Esophagus mucosa (tissue), 1 donor: ENCODE measurements around the gene VSIG1. TPM values are rescaled to one million over a fixed set of nuclear protein-coding genes. Genes with fewer than 3 reads are reported as not detected.

ENCODE experiments used
- ATAC-seq: fragments of 200-7000 bp; cut with Tn5 transposase; one replicate; pipeline ENCODE4 v1.9.1; 2020
- total RNA-seq: library from RNA; stranded (reverse); gene quantifications from one replicate; pipeline ENCODE4 v1.2.4, GENCODE V29; 2023
- donor health status: DM: yes; HTN: yes; CAD: no.

Gene VSIG1
- total RNA-seq, 1 donor from 2014 or later: 0.48 TPM

DNA sequence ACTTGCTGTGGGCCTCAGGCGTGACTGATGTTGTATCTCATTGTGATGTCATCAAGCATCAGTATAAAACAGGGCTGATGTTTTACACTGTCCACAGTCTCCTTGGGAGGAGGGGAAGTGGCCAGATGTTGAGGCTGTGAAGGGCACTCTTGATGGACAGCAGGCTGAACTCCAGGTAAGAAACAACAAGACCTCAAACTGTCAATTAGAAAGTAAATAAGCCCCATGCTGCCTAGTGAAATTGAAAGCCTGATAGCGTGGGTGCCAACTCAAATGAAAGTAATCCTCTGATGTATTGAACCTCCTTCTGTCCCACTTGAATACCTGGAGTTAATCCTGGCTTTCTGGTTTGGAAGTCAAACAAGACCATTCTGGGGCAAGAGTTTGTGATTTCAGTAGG lies 19.7 kb downstream of the VSIG1 start:
- no peak for ATAC-seq

DNA sequence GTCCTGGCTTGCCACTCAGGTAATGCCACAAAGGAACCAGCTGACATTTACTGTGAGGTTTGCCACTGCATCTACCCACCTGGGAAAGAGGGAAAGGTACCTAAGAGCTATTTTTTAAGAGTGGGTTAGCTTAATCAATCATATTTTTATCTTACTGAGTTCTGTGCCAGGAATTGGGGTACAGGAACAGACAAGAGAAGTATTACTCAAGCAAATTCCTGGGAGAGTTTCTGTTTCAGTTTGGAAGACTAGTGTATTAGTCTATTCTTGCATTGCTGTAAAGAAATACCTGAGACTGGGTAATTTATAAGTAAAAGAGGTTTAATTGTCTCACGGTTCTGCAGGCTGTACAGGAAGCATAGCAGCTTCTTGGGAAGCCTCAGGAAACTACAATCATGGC lies 23.3 kb downstream of the VSIG1 start:
- no peak for ATAC-seq

DNA sequence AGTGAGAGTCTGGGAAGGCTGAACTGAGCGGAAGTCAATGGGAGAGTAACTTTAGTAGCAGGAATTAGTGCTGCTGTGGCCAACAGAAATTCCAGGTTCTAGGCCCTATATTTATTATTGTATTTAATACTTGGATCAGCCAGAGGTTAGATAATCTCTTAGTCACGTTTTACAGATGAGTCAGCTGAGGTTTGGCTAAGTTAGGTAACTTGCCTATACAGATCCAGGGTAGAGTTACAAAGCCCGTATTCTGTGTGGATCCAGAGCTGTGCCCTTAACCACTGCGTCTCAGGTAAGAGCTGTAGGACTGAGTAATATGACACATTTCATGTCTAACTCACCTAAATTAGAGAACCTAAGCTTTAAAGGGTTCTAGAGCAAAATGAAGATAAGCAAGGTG lies 26.0 kb downstream of the VSIG1 start:
- peak; percentile 90 for ATAC-seq

DNA sequence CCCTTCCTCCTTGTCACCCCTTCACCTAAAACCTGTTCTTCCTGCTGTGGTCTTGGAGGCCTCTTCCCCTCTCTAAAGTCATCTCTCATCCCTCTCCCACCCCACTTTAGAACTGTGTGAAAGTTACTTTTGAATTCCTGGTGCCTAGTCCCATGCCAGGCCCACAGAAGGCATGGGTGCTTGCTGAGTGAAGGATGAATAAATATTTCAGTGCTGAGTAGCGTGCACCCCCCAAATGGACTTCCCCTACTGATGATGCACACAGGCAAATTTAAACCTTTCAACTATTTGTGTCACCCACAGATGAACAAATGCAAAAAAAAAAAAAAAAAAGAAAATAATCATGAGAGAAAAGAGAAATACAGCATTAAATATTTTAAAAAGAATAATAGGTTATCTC lies 26.7 kb downstream of the VSIG1 start:
- no peak for ATAC-seq

DNA sequence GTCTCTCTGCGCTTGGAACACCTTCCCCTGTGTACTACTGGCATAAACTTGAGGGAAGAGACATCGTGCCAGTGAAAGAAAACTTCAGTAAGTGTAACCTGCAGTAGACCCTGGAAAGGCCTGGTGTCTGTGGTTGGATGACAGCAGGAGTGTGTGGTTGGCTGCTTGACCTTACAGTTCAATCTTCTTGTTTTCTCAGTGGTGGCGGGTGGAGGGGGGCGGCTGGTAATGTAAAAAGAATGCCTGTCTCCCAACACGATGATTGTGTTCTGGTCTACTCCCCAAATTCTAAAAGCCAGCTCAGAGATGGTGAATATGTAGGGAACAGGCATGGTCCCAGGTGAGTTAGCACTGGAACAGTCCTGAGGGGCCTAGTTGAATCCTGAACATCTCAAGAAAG lies 27.9 kb downstream of the VSIG1 start:
- ATAC-seq: no peak

DNA sequence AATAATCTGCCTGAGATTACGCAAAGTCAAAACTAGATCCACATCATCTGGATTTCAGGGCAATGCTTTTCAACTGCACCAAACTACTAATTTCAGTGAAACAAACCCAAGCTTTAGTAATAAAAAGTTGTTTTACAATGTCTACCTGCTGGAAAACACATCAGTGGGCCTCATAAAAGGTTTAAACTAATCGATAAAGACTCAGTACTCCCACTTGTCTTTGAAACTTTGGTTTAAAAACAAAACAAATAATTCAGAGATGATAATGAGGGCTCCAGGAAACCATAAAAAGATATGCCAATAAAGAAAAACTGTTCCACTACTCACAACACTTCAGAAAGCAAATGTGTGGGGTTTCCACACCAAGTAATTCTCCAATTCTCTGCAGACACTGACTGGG lies 36.2 kb downstream of the VSIG1 start:
- no peak for ATAC-seq

DNA sequence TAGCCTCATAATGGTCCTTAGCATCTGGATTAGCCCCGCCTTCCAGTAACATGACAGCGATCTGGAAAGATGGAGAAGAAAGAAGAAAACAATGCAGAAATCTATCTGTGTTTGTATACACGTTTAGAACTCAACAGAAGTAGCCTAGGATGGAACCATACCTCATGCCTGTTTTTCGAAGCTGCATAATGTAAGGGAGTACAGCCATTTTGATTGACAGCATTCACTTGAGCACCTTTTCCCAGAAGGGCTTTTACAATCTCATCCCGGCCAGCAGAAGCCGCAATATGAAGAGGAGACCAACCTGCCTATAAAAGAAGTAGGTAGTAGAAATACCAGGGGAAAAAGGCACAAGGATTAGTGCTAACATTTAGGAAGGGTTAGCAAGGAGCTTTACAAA lies 42.9 kb downstream of the VSIG1 start:
- ATAC-seq: no peak

DNA sequence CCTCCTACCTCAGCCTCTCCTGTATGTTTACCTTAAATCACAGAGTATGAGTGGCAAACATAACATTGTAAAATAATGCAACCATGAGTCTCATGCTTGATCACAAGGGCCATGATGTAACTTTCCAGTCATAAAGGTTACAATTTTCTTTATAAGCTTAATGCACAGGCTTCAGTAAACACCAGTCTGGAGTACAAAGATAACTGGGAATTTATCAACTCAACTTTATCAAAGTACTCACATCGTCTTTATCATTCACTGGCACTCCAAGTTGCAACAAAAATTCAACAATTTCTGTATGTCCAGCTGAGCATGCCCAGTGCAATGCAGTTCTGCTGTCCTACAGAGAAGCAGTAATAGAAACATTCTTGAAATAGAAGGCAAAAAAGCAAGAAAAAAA lies 43.6 kb downstream of the VSIG1 start:
- no peak for ATAC-seq

DNA sequence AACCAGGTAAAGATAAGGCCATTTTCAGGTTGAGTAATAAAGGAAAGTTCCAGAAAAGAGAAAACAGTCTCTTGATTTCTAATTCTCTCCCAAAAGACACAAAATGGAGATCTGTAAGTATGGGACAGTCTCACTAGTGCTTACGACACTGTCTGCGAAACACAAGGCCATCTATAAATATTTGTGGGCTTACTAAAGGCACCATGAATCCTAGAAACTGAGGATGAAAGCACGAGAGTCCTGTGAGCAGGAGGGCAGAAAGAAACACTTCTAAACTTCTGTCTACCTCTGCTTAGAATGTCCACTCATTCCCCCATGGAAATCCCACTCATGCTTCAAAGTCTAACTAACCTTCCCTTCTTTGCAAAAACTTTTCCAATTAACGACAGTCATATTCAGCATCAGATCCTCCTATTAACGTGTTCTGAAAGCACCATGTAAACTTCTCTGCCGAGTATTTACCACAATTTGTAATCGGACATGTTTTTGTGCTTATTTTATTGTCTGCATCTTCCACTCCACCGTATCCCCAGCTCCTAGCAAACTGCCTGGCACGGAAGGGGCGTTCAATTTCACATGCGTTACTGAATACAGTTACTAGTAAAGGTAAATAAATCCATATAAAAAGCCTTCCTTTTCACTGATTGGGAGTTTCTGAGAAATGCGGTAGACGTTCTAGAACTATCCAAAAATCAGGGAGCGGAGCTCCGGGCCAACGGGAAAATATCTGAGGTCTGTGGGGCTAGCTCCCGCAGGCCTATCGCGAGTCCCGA lies 45.8 kb downstream of the VSIG1 start:
- no peak for ATAC-seq

DNA sequence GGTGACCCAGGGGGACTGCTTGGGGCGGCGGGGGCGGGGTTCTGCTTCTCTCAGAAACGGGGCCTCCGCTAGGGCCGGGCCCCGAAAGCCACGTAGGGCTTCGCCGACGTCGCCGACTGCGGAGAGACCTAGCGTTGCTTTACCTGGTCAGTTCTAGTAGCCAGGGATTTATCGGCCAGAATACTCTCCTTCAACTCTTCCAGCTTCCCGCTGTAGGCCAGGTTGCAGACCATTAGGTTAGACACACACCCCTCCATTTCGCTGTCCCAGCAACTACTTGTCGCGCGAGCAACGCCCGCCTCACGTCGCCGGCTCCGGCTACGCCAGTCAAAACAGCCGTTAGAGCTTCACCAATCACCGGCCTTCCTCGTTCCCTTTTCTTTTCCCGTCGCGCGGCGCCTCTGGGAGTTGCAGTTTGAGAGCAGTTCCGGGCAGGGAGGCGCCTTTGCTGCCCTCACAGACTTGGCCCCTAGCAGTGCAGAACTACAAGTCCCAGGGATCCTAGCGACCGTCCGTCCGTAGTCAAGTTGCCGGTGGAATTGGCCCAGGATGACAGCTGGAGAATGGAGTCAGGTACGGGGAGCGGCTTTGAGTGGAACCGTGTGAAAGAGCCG lies 46.5 kb downstream of the VSIG1 start, which contains the start of the genes ATG4A and PSMD10:
ATG4A (plus strand) TSS at position 515 of the 614 bp plus-strand sequence; CDS start at position 564, 49 bp downstream.
PSMD10 (minus strand) TSS at position 279 of the 614 bp plus-strand sequence; CDS start at position 257, 22 bp downstream.
- ATAC-seq: peak; percentile 98

DNA sequence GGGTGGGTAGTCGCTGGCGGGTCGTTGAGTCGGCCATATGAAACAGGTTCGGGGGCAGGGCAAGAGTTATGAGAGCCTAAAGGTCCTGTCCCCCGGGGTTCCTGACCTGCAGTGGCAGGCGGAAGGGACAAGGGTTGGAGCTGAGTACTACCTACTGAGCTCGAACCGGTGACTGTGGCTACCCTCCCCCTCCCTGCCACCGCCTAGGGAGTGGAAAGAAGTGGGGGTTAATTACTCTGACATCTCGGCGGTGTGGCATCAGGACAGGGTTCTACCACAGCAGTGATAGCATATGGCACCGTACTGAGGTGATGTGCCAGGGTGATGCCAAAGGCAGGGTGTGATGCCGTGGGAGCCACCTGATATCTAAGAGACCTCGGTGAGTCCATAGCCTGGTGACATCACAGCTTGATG lies 47.0 kb downstream of the VSIG1 start:
- peak; percentile 54 for ATAC-seq

DNA sequence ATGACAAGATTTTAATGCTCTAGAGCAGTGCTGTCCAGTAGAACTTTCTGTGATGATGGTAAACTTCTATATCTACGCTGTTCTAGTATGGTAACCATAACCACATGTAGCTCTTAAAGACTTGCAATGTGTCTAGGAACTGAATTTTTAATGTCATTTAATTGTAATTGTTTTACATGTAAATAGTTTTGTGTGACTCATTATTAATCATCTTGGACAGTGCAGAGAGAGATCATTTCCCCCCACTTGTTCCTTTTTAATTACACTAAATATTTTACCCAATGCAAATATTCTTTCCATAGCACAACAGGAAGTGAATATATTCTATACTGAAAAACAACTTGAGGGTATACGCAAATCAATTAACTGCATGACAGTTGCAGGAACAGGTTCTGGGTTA lies 52.5 kb downstream of the VSIG1 start:
- no peak for ATAC-seq

DNA sequence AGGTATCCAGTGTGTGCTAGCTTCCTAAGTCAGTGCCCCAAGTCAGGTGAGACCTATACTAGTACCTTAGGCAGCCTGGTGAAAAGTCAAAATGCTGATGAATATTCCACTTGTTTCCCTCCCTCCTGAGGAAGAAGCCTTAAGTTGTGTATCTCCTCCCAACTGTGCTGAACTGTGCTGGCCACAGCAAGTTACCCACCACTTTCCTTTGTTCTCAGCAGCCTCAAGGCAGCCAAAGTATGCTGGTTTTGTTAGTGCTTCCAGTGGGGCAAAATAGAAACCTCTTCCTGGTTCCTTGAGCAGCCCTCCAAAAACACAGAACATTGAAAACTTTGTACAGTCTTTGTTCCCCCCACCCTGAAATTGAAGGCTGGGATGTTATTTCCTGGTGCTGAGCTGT lies 60.6 kb downstream of the VSIG1 start:
- ATAC-seq: no peak

DNA sequence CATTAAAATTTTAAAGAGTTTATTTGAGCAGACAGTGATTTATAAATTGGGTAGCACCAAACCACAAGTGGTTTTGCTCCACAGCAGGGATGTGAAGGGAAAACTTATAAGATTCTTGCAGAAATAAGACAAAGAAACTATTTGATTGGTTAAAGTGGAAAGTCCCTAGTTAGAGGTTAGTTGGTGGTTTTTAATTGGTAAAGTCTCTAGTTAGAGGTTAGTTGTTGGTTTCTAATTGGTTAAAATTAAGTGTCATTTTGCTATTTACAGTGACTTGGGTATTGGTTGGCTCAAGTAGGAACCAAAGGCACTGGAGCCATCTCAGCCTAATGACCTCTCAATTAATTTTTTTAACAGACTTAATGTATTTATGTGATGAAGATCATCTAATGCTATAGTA lies 69.7 kb downstream of the VSIG1 start:
- ATAC-seq: no peak

DNA sequence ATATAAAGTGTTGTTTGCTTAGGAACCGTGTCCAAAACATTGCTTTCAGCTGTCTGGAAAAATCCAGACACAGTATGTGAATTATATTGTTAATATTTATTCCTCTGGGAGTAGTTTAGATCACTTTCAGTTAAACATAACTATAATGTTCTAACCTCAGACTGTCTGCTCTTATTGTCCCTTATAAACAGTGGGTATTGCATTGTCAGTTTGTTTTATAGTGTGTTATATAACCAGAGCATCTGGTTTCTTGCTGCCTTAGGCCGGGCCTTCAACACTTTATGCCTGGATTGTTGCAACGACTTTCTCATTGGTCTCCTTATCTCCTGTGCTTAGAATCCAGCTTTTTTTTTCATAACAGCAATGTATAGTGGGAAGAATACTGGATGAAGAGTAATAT lies 73.1 kb downstream of the VSIG1 start:
- ATAC-seq: no peak

DNA sequence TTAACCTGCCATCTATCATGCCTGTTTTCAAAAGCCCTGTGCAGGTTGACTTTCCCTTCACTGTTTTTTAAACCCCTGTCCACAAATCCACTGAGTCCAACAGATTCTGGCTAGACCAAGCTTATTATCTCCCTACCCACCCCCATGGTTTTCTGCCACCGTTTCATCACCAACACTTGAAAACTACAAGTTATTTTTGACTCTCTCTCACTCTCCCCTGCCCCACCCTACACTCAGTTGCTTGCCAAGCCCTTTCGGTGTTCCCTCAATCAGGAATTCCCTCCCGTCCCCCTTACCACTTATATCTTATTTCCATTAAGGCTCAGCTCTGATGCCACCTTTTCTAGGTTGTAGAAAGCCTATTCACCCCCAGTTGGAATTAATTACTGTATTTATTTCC lies 76.4 kb downstream of the VSIG1 start:
- ATAC-seq: no peak

DNA sequence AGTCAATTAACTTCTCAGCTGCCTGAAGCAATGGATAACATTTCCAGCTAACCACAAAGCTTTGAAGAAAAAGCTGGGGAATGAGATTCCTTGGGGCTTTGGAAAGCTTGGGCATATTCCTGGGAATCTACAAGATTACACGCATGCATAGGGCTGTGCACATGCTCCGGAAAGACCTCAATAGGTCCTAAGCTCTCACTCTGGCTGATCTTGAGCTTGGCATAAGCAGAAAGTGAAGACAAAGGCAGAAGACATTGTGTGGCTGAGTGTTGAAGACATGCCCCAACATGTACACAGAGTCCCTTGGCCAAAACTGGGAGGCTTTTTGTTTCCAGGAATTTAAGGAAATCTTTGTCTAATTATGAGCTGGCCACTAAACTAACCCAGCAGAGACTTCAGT lies 77.9 kb downstream of the VSIG1 start:
- ATAC-seq: peak; percentile 76

DNA sequence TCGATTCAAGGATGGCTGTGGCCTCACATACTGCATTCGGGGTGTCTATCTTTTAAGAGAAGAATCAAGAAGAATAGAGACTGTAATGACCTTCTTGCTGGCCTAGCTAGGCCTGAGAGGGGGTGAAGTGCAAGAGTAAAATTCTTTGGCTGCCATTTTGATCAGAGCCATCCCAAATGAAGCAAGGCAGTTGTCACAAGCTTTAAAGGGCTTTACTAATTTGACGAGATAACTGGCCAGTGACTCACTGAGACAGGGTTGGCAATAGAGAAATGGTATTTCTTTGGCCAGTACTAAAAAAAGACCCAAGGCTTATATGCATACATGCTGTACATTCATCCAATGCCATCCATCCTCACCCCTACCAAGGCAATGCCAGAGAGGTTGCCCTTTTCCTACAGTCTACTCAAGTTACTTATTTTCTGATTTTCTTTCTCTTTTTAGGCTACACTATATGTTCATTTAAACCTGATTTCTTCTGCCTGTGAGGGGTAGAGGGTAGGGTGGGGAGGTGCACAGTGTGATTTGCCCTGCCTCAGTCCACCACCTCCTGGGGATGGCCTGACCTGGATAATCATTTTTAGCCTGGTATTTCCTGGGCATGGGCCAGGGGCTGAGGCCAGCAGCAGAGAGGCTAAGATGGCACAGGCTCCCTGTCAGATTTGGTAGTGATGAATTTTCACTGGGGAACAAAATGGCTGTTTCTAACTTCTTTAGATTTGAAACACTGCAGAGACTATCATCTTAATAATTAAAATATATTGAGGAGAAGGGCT lies 78.9 kb downstream of the VSIG1 start:
- ATAC-seq: no peak

DNA sequence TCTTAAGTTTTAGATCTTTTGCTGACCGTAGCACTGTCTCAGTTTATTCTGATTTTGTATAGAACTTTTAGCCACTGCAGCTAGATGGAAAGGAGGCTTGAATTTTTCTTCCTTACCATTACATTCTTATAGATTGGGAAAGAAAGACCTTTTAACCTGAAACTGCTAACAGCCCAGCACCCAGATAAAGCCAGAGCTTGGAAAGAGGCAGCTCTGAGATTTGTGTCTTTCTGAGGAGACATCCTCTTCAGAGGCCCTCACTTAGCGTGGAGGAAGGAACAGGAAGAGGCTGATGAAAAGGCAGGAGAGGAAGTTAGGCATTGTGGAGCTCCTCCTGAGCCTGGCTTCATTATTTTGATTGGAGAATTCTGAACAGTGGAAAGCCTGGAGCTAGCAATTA lies 81.8 kb downstream of the VSIG1 start:
- ATAC-seq: no peak

DNA sequence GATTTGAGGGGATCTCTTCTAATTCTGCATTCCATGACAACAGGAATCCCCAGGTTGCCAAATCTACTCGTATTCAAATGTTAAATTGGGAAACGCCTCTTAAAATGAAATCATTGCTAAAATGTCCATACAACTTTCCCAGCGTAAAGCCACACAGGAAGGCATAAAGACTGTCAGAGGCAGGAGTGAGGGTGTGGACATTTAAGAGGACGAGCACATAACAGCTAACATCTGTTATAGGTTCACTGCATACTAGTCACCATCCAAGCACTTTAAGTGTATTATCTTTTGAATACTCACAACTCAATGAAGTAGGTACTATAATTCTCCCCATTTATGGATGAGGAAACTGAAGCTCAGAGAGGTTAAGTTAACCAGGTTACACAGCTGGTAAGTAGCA lies 82.3 kb downstream of the VSIG1 start:
- no peak for ATAC-seq
